HG02840 (cell line): ENCODE measurements around the gene COL25A1.
"Not testable (repeated sequence)": the region's sequence is repeated elsewhere in the genome, so short reads cannot be mapped to it uniquely, and the experiment has no call there.

Experiments used
- ATAC-seq: cut with Tn5 transposase; IDR thresholded peaks from one replicate; pipeline ENCODE4 v1.9.1; 2021; ENCODE audit warnings: mild to moderate bottlenecking, moderate library complexity, moderate number of reproducible peaks; ENCODE audit not compliant: unreplicated experiment, low FRiP score

The COL25A1 gene

DNA sequence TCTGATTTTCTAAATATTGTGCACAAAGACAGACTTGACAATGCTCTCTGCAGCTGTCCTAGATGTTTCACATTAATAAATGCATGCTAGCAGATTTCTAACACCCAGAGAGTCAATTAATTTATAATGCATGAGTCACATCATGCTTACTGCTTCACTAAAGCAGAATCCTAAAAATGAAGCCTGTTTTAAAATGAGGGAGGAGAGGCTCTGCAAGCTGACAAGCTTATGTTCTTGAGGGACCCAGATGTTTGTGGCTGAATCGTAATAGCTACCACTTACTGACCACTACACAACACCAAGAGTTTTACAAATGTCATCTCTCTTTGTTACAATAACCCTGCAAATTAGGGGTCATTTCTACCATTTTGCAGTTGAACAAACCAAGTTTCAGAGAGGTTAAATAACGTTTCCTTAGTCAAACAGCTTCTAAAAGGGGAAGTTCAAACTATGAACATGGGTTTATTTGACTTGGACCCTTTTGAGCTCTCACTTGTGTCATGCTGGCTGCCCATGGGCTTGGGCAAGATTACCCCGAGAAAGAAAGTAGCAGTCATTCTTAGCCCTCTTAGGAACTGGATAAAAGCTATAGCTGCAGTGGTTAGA is 276.9 kb downstream of the COL25A1 start:
- no peak for ATAC-seq

DNA sequence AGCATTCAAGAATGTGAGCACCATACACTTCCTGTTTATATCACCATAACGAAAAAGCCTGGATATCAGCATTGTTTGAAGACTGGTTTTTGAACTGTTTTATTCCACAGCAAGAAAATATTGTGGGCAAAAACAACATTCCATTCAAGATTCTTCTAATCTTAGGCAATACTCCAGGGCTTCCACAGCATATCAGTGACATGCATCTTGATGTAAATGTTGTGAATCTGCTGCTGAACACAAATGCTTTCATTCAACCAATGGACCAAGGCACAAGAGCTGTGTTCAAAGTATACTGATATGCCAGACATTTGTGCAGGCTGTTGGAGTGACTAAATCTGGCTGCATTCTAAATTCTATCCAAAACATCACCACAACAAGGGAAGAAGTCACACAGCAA is 279.5 kb downstream of the COL25A1 start:
- ATAC-seq: no peak

DNA sequence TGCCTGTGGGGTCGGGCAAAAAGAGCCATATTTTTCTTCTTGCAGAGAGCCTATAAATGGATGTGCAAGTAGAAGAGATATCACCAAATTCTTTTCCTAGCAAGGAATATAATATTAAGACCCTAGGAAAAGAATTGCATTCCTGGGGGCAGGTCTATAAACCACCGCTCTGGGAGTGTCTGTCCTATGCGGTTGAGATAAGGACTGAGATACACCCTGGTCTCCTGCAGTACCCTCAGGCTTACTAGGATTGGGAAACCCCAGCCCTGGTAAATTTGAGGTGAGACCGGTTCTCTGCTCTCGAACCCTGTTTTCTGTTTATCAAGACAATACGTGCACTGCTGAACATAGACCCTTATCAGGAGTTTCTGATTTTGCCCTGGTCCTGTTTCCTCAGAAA is 280.8 kb downstream of the COL25A1 start:
- not testable (repeated sequence) for ATAC-seq

DNA sequence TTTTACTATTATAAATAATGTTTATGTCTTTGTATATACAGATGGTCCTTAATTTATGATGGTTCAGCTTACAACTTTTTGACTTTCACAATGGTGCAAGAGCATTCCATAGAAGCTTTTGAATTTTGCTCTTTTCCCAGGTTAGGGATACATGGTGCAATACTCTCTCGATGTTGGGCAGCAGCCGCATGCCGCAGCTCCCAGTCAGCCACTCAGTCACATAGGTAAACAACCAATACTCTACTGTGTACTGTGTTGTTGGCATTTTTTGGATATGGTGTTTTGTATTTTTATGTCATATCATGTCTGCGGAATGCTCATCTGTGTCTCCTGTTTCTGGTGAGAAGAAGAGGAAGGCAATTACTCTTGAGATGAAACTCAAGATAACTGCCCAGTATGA is 281.6 kb downstream of the COL25A1 start:
- ATAC-seq: no peak

DNA sequence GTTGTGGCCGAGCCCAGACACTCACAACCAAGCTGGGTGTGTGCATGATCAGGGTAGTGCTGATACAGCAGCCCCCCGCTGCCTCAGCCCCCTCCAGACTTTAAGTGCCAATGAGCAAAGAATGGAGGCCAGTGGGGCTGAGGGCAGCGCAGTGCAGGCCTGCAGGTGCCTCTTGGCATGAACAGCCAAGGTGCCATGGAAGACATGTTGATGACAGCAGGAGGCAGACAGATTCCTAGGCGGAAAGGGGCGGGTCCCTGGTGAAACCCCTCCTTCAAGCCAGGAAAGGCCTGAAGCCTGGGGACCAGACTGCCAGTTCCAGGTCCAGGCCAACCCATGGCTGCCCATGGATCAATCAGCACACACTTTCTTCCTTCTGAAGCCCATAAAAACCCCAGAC is 286.3 kb downstream of the COL25A1 start:
- ATAC-seq: no peak

DNA sequence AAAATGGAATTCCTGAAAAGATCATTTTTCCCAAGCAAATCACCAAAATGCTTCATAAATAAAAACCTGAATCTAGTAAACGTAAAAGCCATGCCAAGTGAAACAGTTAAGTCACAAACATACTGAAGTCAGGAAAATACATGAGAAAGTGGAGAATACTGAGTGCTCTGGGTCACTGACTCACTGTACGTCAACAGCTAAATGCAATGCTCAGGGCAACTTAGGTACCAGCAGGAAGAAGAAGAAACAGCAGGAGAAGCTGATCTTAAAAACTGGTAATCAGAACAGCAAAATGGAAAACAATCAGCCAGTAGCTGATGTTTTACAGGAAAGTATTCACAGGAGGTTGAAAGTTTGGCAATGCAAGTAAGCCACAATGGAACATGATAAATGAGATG is 287.0 kb downstream of the COL25A1 start:
- ATAC-seq: no peak

DNA sequence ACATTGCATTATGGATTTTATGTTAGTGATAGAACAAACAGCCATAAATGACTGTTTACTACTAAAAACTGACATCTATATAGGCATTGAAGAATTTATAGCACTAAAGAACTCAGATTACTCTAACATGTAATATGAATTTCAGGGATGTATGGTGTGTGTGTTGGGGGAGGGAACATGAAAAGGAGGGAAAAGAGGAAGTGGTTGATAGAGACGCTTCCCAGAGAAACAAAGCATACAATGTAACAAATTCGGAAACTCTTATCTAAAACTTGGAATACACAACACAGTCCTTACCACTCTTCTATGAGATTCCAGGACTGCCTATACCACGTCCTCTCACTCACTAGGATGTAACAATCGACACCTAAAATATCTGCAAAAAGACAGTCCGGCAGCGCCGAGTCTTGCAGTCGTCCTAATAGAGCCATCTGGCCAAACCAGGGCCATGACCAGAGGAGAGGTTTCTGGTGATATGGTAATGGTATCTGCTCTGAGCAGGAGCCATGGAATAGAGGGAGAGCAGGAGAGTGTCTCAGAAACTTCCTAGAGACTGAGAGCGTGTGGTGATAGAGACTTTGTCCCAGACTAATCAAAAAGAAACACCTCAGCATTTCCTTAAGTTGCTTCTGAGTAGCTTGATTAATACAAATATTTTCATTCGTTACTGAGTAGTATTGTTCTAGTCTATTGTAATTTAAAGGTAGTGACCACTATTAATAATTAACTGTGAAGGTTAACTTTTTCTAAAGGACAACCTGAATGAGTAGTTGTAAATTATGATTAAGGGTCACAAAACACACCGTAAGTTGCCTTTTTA is 287.7 kb downstream of the COL25A1 start:
- ATAC-seq: no peak

DNA sequence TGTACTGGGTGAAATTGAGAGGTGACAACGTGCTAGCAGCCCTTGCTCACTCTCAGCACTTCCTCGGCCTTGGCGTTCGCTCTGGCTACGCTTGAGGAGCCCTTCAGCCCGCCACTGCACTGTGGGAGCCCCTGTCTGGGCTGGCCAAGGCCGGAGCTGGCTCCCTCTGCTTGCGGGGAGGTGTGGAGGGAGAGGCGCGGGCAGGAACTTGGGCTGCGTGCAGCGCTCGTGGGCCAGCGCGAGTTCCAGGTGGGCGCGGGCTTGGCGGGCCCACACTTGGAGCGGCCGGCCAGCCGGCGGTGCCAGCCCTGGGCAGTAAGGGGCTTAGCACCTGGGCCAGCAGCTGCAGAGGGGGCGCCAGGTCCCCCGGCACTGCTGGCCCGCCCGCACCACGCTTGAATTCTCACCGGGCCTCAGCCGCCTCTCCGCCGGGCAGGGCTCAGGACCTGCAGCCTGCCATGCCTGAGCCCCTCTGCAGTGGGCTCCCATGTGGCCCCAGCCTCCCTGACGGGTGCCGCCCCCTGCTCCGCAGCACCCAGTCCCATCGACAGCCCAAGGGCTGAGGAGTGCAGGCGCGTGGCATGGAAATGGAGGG is 290.1 kb downstream of the COL25A1 start:
- no peak for ATAC-seq

DNA sequence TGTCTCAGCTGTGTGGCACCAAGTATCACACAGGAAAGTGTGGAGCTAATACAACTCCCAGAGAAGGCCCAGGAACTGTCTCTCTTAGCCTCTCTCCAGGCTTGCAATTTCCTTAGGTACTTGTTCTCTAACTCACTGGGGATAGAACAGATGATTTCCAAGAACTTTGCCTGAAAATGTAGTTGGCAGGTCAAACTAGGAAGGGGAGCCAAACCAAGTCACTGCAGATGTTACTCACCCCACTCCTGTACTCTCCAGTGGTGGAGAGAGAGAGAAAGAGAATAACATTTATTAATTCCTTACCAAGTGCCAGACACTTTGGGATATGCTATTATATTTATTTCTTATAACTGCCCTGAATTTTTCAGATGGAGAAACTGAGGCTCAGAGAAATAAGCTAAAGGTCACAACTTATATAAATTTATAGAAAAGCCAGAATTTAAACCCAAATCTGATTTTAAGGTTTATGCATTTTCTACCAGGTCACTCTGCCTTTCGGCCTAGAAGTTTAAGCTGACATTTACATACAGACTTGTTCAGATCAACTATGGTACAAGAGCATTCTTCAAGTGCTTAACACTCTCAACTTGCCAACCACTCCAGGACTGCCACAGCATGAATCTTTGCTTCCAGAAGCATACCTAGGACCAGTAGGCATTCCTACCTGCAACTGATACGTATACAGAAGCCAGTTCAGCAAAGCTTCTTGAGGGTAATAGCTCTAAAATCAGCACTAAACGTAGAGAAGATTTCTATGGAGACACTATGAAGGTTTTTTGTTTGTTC is 291.0 kb downstream of the COL25A1 start:
- ATAC-seq: no peak

DNA sequence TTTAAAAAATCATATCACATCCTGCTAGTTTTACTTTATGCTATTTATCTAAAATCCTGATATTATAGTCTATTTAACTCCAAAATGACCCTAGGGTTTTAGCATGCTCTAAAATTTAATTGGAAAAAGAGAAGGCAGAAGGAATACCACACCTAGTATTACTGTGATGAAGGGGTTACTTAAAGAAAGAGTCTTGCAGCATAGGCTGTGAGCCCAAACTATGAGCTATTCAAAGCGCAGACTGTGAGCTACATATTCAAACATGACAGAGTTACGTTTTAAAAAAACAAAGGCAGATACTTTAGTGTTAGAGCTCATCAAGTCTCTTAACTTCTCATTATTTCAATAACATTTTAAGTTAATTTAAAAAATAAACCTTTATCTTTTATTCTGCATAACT is 291.9 kb downstream of the COL25A1 start:
- ATAC-seq: no peak

DNA sequence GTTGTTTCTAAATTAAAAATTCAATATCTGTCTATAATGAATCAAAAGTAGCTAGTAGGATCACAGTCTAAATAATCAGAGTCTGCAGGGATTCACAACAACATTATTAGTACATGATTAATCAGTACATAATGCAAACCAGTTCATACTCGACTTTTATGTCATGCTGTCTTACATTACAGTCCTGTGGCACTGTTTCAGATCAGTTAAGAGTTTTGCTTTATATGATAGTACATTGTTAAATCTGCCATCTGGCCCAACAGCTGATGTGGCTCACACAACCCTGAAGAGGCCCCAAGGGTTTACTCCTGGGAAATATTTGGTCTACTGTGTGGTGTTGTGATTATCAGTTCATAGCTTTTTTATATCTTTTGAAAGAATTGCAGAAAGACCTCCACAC is 292.5 kb downstream of the COL25A1 start:
- ATAC-seq: no peak

DNA sequence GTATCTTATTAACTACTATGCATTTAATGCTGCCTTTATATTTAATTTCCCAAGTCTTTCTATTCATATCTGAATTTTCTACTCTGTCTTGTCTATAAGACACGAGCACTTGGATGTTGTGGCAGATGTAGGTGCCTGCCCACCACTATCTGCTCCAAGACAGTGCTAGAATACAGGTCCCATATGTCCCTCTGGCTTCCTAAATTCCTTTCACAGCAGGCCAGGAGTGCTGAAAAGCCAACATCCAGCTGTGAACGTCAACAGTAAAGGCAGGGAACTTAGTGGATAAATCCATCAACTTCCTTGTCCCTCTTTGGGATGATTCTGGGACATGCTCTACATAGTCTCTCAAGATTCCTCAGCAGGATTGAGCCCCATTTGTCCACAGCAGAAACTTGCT is 294.5 kb downstream of the COL25A1 start:
- ATAC-seq: no peak

DNA sequence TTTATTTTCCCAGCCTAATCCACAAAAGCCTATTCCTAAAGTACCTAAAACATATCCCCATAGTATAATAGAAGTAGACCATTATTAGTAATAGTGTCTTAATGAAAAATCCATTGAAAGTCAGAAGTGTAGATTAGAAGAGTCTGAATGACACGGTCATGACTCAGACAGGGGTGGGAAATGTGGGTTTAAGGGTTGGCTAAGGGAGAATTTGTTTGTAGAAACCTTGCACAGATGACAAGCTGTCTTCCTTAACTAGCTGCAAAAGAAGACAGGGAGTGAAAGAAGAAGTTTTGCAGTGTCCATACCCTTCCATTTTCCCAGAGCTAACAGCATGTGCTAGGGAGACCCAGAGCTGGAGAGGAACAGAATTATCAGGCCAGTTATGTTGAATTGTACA is 296.9 kb downstream of the COL25A1 start:
- no peak for ATAC-seq

DNA sequence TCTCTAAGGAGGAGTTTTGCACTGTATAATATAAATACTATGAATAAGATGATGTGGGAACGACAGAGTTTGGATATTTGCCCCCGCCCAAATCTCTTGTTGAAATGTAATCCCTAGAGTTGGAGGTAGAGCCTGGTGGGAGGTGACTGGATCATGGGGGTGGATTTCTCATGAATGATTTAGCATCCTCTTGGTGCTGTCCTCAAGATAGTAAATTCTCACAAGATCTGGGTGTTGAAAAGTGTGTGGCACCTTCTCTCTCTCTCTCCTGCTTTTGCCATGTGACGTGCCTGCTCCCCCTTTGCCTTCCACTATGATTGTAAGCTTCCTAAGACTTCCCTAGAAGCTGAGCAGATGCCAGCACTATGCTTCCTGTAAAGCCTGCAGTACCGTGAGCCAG is 298.0 kb downstream of the COL25A1 start:
- no peak for ATAC-seq

DNA sequence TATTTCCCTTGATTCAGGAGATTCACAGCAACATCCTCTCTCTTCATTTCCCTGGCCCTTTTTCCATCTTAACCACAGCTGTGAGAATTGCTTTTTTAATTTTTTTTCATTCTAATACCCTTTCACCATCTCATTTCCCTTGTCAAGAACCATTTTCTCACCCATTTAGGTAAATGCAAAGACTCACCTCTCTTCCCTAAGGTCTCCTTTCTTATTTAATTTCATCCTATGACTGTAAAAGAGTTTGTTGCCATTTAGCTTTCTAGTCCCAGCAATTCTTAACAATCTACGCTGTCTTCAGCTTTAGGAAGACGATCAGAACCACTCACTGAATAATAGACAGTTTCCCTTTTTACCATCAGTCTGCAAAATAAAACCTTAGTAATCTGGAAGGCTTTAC is 298.5 kb downstream of the COL25A1 start:
- ATAC-seq: no peak

DNA sequence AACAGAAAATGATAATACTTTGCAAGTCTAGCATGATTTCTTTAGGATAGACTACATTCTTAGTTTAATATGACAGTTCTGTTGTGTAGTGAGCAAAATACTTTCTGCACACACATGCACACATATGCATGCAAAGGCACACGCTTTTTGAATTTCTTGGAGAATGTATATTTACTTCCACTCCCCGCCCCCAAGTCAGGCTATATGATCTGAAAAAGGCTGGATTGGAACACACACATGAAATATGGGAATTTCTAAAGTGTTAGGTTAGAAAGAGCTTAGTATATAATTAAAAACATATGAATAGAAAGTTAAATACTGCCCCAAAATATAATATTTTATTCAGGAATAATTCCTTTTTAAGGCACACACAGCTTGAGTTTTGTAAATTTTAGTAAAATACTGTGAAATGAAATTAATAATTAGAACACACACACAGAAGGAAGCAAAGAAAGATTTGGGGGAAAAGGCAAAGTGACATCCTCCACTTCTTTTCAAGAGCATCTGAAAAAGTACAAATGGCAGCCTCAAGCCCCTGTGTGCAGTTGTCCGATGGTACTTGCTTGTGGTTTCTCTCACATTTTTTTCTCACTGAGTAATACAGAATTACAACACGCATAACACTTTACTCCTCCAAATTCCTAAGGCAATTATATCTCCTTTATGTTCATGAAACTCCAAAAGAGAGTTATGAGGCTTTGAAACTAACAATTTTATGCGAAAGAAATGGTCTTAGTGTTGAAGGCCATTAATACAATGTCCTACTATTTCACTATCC is 310.7 kb downstream of the COL25A1 start:
- ATAC-seq: no peak

DNA sequence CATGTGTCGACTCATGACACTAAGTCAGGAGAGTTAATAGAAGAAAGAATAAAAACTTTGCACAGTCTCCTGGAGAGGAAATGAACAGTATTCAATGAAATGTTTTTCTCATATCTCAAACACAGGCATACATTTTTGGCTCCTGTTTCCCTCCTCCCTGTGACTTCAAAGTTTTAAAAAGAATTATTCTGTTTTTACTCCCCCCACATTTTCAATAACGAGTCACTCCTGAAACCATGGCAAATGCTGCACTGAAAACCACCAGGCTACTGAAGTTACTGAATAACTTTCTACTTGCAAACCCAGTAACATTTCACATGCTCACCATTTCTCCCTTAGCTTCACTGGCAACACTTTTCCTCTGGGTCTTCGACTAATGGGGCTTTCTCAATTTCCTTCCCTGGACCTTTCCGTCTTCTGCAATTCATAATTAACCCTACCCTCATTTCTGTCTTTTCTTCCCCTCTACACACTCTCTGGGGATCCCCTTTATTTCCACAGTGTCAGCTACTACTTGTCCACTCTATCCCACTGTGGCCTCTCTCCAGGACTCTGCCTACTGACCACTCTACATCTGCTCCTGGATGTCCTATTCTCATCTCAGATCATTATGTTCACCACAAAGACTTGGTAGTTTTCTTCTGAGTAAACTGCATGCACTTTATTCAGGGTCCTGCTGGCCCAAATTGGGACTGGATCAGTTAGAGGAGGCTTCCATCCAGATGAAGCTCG is 313.8 kb downstream of the COL25A1 start:
- ATAC-seq: no peak

DNA sequence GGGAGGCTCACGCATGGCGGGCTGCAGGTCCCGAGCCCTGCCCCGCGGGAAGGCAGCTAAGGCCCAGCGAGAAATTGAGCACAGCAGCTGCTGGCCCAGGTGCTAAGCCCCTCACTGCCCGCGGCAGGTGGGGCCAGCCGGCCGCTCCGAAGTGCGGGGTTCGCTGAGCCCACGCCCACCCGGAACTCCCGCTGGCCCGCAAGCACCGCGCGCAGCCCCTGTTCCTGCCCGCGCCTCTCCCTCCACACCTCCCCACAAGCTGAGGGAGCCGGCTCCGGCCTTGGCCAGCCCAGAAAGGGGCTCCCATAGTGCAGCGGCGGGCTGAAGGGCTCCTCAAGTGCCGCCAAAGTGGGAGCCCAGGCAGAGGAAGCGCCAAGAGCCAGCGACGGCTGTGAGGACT is 318.0 kb downstream of the COL25A1 start:
- not testable (repeated sequence) for ATAC-seq

DNA sequence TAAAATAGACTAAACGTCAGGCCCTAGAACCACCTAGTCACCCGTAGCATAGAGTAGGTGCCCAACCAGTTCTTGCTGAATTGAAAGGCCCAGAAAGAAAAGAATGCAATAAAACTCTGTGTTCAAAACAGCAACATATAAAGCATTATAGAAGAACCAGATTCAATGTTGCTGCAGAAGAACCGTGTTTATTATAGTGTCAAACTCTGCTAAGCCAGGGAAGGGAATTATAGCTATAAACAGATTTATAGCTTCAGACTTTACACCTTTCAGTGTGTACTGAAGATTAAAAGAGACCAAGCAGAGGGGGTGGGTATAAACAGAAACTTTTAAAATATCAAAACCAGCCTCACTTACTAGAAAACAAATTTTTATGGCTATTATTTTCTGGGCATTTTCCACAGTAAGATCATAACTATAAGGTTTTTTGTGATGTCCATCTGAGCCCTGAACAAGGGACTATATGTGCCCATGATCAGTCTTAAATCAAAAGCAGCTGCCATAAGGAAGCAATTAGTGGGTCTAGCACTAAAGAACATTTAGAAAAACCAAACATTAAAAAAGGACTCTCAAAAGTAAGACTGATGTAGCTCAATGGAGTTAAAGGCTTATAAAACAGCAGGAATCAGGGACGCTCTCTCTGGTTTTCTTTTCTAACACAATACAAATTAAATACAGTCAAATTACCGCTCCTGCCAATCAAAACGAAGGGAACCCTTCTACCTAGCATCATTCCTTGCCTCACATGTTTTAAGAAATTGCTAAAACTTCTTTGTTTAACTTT is 319.9 kb downstream of the COL25A1 start:
- no peak for ATAC-seq
